CD4-positive, alpha-beta T cell treated with Interleukin-6 at 100 ng/mL for 8 hours (primary cell): Measurements from ENCODE around the gene SRD5A2.
"Not testable (repeated sequence)": the region's sequence is repeated elsewhere in the genome, so short reads cannot be mapped to it uniquely, and the experiment has no call there.

Source experiments
- DNase-seq: peaks from one replicate; pipeline ENCODE4 v3.0.0-alpha.2; 2020; ENCODE audit warnings: mixed read lengths, low spot score

Gene SRD5A2

DNA sequence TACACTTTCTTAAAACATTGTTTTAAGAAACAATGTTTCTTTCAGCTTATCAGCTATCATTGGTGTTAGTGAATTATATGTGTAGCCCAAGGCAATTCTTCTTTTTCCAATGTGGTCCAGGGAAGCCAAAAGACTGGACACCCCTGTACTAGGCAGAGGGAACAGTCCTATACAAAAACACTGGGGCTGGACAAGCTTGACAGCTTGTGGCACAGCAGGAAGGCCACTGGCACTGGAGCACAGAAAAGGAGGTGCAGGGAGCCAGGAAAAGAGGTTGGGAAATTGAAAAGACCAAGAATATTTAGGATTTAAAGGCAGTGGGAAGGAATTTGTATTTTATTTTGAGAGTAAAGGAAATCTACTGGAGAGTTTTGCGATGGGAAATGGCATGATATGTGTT, 47.7 kb downstream of the SRD5A2 start:
- DNase-seq, result no peak

DNA sequence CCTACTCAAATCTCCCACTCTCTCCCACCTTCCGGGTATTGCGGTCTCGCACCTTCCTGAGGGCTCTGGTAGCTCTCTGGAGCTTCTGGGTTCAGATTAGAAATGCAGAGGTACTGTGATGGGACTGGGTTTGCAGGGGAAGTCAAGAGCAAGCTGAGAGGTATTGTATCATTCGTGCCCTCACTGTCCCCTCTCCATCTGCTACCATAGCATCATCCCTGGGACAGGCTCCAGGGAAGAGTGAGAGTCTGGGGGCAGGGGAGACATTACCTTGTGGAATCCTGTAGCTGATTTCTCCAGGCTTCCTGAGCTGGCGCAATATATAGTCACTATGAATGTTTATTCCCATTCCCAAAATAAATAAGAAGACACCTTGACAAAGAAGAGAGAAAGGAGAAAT, 49.6 kb downstream of the SRD5A2 start:
- no peak for DNase-seq

DNA sequence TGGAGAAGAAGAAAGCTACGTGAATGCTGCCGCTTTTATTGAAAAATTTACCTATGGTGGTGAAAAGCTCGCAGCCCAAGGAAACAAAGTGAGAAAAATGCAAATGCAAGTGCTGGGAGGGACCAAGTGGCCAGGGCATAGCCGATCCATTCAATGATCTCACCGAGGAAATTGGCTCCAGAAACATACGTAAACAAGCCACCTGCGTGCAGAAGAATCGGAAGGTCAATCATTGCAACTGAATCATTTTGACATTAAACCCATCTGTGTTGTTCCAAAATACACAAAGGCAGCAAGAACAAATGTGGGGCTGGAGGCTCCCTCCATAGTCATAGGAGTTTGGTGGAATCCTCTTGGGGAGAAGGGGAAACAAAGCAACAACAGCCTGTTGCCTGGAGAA, 51.5 kb downstream of the SRD5A2 start:
- no peak for DNase-seq

DNA sequence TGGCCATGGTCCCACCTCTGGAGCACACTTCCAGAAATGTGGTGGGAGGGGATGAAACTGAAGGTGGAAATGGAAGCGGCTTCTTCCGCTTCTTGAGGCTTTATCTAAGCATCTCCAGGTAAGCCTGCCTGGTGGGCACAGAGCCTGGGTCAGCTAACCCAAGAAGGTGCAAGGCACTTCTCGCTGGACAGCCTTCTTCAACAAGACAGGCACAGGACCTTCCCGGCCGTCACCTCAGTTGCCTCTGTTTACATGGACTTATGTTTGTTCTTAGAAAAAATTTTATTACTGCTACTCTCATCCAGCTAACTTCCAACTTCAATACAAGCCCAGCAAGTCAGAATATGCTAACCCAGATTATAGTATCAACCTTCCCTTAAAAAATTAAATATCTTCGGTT, 51.9 kb downstream of the SRD5A2 start:
- DNase-seq, result no peak

DNA sequence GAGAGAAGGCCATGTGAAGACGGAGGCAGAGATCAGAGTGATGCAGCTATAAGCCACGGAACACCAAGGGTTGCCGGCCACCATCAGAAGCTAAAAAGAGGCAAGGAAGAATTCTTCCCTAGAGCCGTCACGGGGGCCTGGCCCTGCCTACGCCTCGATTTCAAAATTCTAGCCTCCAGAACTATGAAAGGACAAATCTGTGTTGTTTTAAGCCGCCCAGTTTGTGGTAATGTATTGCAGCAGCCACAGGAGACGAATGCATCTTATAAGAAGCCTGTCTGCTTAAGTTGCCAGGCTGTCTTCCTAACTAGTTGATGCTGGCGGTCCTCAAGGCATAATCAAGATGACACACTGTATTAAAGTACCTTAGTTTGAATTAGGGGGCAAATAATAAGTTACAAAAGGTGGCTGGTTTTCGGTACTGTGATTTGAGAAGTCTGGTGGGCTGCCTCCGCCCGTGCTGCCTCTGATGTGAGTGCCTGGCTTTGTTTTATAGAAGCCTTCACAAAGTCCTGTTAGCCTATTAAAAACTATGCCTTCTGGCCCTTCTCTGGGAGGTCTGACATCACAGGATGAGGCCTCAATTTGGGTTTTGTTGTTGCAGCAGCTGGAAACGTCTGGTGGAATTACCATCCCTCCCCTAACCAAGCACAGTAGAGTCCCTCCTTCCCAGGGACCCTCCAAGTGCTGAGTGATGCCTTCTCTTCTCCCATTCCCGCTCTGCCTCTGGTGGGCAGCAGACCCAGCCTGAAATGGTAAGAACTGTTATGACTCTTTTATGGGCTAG, 53.6 kb downstream of the SRD5A2 start:
- DNase-seq, result no peak

DNA sequence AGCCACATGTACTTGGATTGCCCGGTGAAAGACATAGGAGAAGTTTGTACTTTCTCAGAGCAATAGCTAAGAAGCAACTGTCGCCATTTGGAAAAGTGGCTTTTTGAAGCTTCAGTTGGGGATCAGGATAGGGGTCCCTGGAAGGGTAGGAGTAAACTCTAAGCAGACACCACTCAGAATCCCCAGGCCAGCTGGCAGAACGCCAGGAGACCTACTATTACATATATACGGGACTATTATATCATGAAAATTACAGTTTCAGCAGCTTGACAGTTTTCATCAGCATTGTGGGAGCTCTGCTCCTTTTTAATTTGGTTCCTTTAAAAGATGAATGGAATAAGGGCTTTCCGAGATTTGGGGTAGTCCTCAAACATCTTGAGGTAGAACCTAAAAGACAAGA, 54.9 kb downstream of the SRD5A2 start:
- DNase-seq, result no peak

DNA sequence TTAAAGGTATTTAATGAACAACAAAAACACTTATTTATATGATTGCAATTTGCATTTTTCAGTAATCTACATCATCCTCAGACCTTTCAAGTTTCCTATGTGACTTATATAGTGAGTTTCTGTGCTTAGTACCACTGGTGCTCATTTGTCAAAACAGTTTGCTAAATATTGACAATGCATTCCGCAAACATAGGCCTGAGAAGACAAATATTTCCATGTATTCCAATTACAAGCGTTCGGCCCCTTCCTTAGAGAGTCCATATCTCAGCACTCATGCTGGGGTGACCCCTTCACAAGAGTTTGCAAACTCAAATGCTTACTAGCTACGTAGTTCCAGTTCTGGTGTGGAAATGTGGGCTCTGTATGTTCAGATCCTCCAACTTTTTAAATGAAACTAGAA, 56.1 kb downstream of the SRD5A2 start:
- DNase-seq, result no peak

DNA sequence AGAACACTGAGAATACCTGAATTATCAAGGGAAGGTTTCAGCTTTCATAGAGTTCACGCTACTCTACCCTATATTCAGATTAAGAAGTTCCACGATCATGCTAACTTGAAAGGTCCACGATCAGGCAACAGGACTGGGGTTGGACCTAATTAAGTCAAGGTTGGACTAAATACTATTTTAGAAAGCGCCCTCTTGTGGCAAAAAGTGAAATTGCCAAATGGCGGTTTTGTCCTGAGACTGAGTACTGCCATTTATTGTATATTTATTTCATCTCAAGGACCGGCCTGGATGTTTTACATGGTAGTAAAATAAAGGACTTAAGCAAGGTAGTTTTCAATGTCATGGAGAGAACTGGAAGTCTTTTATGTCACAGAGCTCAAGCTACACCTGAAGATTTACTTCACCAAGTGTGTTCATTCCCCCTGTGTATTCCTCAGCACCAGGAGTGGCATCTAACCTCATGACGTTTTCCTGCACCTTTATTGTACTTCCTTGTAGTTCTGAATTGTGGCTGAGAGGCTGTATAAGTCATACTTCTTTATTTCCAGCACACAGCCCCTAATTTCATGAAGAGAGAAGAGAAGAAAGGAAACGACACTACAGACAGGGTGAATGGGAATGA, 56.8 kb downstream of the SRD5A2 start:
- DNase-seq, result peak; percentile 37

DNA sequence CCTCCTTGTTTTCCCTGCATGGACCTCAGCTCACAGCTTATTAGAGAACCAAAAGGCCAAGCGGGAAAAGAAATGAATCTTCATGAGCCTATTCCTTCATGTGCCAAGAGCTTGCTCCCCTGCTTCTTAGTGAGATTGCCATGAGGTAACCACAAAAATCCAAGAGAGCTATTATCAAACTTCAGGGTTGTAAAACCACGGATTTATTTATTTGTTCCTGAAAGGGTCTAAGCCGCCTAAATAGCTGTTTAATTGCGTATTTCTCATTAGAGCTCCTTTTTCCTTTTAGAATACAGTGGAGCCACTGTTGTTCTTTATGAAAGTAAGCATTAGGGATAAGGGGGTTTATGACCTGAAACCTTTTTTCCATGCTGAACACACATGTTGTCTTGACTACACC, 58.0 kb downstream of the SRD5A2 start:
- DNase-seq, result no peak

DNA sequence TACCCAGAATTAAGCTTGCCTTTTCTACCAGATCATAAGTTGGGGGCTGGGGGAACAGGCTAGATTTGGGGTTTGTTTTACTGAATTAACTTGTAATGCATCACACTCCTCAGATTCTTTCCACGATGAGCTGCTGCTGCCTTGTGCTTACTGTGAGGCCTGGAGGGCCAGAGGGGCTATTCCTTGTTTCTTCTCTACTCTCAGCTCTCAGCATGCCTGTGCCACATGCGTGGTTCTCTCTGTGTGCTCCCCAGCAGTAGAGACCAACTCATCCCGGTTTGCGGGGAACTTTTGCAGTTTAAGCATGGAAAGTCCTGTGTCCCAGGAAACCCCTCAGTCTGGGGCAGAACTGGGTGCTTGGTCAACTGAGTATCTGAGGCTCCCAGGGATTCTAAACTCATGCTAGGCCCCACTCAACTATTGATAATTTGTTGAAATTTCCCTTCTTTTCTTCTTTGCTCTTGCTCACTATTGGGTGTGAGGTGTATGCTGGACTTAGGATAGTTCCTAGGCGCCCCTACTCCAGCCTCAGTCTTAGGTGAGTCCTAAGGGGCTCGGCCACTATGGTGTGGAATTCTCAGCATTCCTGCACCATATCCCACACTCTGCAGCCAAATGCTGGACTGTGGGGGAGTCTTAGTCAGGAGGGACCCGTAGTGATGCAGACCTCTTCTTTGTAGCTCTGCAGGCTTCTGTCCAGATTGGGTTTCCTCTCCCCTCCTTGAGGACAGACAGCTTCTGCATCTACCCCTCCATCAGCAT, 63.1 kb downstream of the SRD5A2 start:
- DNase-seq, result no peak

DNA sequence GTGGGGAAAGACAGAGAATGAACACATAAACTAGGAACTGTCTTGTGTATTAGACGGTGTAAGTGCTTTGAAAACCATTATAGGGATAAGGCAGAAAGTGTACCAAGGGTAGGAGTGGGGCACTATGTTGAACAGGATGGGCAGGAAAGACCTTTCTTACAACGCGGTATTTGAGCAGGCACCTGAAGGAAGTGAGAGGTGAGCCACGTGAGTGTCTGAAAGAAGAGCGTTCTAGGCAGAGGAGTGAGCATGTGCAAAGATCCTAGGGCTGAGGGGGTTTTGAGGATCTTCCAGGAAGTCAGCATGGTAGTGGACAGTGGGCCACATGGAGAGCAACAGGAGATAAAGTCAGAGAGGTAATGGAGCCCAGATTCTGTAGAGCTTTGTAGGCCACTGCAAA, 65.2 kb downstream of the SRD5A2 start:
- DNase-seq, result no peak

DNA sequence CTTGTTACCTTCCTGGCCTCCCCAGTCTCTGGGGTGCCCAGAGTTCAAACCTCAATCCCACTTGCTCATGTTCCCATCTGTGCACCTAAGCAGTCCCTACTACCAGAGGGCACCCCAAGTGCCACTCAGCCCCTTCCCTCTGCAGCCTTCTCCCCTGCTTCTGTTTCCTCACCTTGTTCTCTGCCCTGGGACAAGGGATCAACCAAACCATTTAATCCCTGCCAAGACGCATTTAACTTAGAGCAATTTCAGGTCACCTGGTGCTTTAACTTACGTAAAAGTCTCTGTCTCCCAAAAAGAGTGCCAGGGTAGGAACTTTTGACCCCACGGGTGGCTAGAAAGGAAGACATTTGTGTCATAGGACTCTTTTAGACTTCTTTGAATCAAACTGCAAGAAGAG, 67.2 kb downstream of the SRD5A2 start:
- DNase-seq, result no peak

DNA sequence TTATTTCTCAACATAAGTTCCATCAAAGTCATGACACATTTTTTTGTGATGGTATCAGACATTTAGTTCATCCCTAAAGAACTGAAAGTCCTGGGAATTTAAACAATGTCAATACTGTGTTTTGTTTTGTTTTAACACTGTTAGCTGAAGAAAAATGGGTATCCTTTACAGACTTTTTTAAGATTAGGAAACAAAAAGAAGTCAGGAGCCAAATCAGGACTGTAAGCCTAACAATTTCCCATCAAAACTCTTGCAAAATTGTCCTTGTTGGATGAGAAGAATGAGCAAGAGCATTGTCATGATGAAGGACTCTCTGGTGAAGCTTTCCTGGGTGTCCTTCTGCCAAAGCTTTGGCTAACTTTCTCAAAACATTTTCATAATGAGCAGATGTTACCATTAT, 69.4 kb downstream of the SRD5A2 start:
- no peak for DNase-seq

DNA sequence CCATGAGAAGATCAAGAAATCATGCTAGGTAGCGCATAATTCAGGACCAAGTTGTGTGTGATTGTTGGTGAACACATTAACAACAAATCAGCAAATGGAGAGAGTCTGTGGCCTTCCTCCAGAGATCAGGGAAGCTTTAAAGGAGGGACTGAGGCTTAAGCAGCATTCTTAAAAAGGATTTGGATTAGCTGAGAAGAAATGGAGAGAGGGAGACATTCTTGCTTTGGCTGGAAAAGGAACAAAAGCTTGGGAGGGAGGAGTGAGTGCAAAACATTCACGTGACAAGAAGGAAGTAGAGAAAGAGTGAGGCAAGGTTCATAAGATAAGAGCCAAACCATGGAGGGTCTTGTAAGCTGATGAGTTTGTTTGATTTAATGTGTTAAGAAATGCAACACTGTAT, 75.6 kb downstream of the SRD5A2 start:
- DNase-seq, result no peak

DNA sequence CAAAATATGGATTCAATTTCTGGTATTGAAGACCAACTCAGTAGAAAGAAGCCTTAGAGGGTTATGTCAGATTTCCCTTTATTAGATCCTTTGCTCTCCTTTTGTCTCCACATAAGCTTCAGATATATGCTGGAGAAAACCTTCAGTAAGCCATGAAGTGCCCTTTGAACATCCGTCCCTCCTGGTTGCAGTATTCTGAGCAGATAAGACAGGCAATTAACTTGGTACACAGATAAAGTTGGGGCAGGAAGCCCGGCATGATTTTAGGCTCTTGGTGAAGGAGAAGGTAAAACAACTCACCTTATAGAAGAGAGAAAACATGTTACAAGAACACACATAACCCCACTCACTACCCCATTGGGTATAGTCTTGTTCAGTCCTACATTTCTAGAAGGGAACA, 76.4 kb downstream of the SRD5A2 start:
- no peak for DNase-seq

DNA sequence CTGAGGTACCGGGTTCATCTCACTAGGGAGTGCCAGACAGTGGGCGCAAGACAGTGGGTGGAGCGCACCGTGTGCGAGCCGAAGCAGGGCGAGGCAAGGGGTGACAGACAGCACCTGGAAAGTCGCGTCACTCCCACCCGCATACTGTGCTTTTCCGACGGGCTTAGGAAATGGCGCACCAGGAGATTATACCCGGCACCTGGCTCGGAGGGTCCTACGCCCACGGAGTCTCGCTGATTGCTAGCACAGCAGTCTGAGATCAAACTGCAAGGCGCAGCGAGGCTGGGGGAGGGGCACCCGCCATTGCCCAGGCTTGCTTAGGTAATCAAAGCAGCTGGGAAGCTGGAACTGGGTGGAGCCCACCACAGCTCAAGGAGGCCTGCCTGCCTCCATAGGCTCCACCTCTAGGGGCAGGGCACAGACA, 84.3 kb downstream of the SRD5A2 start:
- not testable (repeated sequence) for DNase-seq

DNA sequence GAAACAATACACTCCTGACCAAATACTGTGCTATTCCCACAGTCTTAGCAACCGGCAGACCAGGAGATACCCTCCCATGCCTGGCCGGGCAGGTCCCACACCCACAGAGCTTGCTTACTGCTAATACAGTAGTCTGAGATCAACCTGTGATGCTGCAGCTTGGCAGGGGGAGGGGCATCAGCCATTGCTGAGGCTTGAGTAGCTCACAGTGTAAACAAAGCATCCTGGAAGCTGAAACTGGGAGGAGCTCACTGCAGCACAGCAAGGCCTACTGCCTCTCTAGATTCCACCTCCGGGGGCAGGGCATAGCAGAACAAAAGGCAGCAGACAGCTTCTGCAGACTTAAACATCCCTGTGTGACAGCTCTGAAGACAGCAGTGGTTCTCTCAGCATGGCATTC, 91.4 kb downstream of the SRD5A2 start:
- not testable (repeated sequence) for DNase-seq

DNA sequence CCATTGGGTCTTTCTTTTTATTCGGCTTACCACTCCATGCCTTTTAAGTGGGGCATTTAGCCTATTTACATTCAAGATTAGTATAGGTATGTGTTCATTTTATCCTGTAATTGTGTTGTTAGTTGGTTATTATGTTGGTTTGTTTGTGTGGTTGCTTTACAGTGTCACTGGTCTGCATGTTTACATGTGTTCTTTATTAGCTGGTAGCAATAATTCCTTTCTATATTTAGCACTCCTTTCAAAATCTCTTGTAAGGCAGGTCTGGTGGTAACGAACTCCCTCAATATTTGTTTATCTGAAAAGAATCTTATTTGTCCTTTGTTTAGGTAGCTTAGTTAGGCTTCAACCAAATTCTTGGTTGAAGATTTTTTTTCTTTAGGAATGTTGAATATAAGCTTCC, 97.5 kb downstream of the SRD5A2 start:
- DNase-seq, result no peak

DNA sequence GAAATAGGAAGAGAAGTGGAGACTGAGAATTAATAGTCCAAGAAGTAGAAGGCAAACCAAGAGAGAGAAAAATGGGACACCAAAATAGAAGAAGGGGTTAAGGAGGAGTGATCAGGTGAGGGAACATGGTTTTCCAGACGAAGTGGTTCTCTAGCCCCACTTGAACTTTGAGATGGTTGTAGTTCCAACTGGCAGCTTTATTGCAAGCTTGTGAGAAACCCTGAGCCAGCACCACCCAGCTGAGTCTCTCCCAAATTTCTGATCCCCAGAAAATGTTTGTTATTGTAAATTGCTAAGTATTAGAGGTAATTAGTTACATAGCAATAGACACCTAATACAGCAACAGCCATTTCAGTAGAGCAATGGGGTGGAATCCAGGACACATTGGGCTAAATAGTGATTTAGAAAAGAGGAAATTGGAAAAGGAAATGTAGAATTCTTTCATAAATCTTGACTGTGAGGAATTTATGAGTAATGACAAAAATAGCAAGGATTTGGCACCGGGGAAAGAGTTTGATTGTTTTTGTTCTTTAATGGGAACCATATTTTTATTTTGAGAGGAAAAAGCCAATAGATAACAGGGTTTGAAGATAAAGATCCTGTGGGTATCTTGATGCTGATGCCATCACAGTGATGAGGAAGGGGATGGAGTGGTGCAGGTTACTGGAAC, 104.1 kb downstream of the SRD5A2 start:
- no peak for DNase-seq

DNA sequence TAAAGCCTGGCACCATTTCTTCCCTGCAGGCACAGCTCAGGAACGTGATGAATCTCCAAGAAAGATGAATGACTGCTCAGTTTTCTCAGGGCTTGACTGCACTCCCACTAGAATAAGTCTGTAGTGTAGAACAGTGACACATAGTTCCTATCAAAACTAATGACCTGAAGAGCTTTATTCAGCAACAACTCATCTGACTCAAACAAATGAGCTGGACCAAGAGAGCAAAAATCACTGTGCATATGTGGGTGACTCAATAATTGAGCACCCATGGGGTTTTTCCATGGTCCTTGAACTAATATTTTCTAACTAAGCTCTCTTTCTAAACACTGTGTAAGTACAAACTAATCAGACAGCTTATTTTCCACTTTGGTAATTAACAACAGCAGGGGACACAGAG, 105.0 kb downstream of the SRD5A2 start:
- DNase-seq, result no peak

DNA sequence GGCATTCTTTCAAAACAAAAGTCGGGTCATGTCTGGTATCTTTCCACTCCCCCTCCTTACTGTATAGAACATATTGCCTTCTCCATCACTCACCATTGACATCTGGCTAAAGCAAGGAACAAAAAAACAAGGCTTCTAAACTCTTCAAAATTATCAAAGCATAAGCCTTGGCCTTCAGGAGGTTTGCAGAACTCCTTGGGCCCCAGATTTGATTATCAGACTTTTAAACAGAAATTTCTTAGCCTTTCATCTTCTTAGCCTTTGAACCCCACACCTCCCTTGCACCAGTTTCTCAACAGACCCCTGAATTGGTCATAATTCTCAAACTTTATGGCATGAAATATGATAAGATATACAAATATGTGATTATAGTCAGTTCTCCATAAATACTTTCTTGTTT, 106.4 kb downstream of the SRD5A2 start:
- DNase-seq, result no peak
